ENCODE results near the gene NOD1. TPM values are rescaled to one million over a fixed set of nuclear protein-coding genes. Genes with fewer than 3 reads are reported as not detected.

The NOD1 gene
- total and polyA plus RNA-seq, 11 donors: 5.3 to 28.8 (median 9.0) TPM

GRCh38 chr7:30521532-30521931 is 42.9 kb upstream of the NOD1 start:
- 20 to 63% (median 34%) methylated on average over 1 of the region's 1 CpG for WGBS, 4 donors
- DNase-seq: peak in 4 of 5 donors; percentile 17 to 70 (median 48)
- H3K27ac ChIP-seq: no peak overlapping the region
- ATAC-seq: peak in 3 of 4 donors; percentile 67 to 86 (median 77)
- H3K4me3 ChIP-seq: no peak overlapping the region
- H3K27me3 ChIP-seq: no peaks in the 10 kb centered on the region
- TF ChIP-seq POLR2A (IDR thresholded peaks at IDR 0.05): no peak
- TF ChIP-seq CTCF (IDR thresholded peaks at IDR 0.05): no peak
- H3K36me3 ChIP-seq: no peaks in the 10 kb centered on the region
- H3K4me1 ChIP-seq: peaks cover 0 to 19% (median 2%) of the 10 kb centered on the region in 12 donors
- intact Hi-C loops (cut with DNase I): no loop called here
- H3K9me3 ChIP-seq: no peaks in the 10 kb centered on the region

- intact Hi-C loops (cut with DNase I): loop anchor here in 2 of 10 donors (10.0 kb wide), 1 partner anchor 46 kb away; no protein-coding TSS in a partner anchor
- Histone ChIP-seq H3K9me3 (no peaks in the 10 kb centered on the region), H3K4me3 (no peak overlapping the region), H3K36me3 (no peaks in the 10 kb centered on the region), H3K27me3 (no peaks in the 10 kb centered on the region), H3K4me1 (peaks cover 0 to 23% (median 2%) of the 10 kb centered on the region in 12 donors), H3K27ac (no peak overlapping the region)
- DNase-seq: no peak
- WGBS, 4 donors: 96 to 99% (median 98%) methylated on average over 3 of the region's 3 CpGs
- no peak for ATAC-seq
- TF ChIP-seq CTCF (IDR thresholded peaks at IDR 0.05) (no peak), POLR2A (IDR thresholded peaks at IDR 0.05) (no peak)
Measured at GRCh38 chr7:30519122-30519521, 40.5 kb upstream of the NOD1 start.

GRCh38 chr7:30515761-30516160 is 37.2 kb upstream of the NOD1 start:
- Histone ChIP-seq H3K4me3 (no peak overlapping the region), H3K4me1 (peaks cover 0 to 11% (median 0%) of the 10 kb centered on the region in 12 donors), H3K27ac (no peak overlapping the region), H3K36me3 (no peaks in the 10 kb centered on the region), H3K27me3 (no peaks in the 10 kb centered on the region), H3K9me3 (no peaks in the 10 kb centered on the region)
- 96 to 98% (median 97%) methylated on average over 2 of the region's 2 CpGs for WGBS, 4 donors
- TF ChIP-seq CTCF (IDR thresholded peaks at IDR 0.05): no peak
- DNase-seq: no peak
- intact Hi-C loops (cut with DNase I): loop anchor here in 2 of 10 donors (10.0 kb wide), 1 partner anchor 49 kb away; no protein-coding TSS in a partner anchor
- no peak for ATAC-seq

GRCh38 chr7:30514776-30515175 is 36.2 kb upstream of the NOD1 start:
- no peaks in the 10 kb centered on the region for H3K36me3 ChIP-seq
- intact Hi-C loops (cut with DNase I): loop anchor here in 6 of 10 donors (5.0 to 10.0 kb wide), 3 partner anchors 33 to 50 kb away; no protein-coding TSS in a partner anchor
- ATAC-seq: no peak
- 92 to 96% (median 96%) methylated on average over 1 of the region's 1 CpG for WGBS, 4 donors
- H3K4me1 ChIP-seq: peaks cover 0 to 9% (median 0%) of the 10 kb centered on the region in 12 donors
- H3K27ac ChIP-seq: no peak overlapping the region
- no peaks in the 10 kb centered on the region for H3K9me3 ChIP-seq
- TF ChIP-seq POLR2A (IDR thresholded peaks at IDR 0.05) (no peak), CTCF (IDR thresholded peaks at IDR 0.05) (no peak)
- DNase-seq: no peak
- H3K4me3 ChIP-seq: no peak overlapping the region
- no peaks in the 10 kb centered on the region for H3K27me3 ChIP-seq

Measured in heart left ventricle (tissue), 16 donors.